Occipital lobe (tissue), 2 donors: ENCODE measurements around the gene UQCRC2. TPM values are rescaled to one million over a fixed set of nuclear protein-coding genes. Genes with fewer than 3 reads are reported as not detected.
"Not testable (repeated sequence)": the region's sequence is repeated elsewhere in the genome, so short reads cannot be mapped to it uniquely, and the experiment has no call there.

Experiments used
- DNase-seq: peaks from one replicate; lab custom pipeline; 2025; lab: John Stamatoyannopoulos, UW
- total RNA-seq: library from RNA; depleted of rRNA; stranded (reverse); fragments of >200 nt; gene quantifications from one replicate; pipeline ENCODE4 v1.2.3, GENCODE V29; 2014

UQCRC2 gene
- total RNA-seq, 1 donor from 2014 or later, result 301 TPM

- DNase-seq, result no peak
Observed at GRCh38 chr16:22008215-22009059, 55.3 kb downstream of the UQCRC2 start.

GRCh38 chr16:22010902-22011301 lies 57.7 kb downstream of the UQCRC2 start:
- no peak for DNase-seq

GRCh38 chr16:22012241-22012640 lies 59.1 kb downstream of the UQCRC2 start:
- no peak for DNase-seq

DNA sequence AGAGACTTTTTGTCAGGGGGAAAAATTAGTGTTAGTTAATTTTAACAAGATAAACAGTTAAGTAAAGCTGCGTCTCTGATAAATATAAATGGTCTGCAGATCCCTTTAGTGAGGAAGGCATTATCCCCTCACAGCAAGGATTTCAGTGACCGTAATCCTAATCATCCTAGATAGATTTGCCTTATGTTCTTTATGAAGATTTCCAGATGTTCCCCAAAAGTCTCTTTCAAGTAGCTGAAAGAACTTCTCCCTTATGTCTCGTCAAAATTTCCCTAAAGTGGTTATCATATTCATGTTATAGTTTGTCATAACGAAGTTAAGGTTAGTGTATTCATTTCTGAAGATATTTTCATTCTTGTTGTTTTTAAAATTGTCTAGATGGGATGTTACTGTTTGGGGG lies 60.3 kb downstream of the UQCRC2 start:
- DNase-seq, result no peak

DNA sequence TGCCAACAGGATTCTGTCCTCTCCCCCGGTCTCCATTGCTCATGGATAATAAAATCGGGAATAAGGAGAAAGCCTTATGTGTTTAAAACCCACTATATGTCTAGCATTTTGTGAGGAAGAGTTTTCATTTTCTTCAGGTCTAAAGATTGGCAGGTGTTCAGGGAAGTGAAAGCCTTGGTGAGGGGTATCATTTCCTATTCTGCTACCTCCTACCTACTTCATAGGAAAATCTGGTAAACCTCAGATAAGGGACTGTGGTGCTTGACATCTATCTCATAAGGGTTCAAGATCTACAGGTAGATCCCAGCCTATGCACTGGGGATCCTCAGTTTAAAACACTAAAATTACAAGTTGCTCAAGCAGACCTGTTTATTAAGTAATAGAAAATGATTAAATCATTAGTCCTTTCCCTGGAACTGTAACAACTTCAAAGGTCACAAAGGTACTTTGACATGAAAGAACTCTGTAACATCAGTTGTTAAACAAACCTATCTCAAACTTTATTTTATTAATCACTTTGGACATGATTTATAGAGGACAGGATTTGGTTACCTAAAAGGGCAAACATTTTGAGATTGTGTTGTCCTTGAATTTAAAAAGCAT lies 61.2 kb downstream of the UQCRC2 start:
- no peak for DNase-seq

DNA sequence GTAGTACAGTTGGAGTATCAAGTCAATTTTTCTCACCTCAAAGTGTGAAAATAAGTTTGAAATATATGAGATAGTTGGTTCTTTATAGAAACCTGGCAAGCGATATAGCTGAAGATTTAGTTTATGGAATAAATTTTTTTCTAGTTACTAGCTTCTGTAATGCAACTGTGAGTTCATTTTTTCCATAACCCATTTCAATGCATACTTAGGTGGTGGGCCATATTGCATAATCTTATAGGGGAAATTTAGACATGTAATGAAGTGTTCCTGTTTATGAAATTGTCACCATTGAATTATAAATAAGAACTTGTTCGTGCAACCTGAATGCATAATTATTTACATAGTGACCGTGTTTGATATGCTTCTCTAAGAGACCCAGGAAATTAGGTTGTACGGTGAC lies 63.8 kb downstream of the UQCRC2 start:
- DNase-seq, result no peak

- DNase-seq, result no peak
Observed at GRCh38 chr16:22018559-22018958, 65.4 kb downstream of the UQCRC2 start.

DNA sequence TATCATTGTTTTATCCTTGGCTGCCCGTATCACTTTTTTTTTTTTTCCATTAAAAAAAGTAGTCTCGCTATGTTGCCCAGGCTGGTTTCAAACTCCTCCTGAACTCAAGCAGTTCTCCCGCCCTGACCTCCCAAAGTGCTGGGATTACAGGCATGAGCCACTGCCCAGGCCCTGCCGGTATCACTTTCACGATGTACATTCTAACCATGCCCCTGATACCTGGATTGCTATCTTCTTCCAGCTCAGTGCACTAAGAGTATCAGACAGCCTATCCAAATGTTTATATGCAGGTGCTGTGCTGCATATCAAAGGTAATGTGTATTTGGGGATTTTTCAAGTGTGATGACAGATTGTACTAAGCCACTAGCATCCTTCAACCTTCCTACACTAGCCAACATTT lies 69.0 kb downstream of the UQCRC2 start:
- DNase-seq, result no peak

DNA sequence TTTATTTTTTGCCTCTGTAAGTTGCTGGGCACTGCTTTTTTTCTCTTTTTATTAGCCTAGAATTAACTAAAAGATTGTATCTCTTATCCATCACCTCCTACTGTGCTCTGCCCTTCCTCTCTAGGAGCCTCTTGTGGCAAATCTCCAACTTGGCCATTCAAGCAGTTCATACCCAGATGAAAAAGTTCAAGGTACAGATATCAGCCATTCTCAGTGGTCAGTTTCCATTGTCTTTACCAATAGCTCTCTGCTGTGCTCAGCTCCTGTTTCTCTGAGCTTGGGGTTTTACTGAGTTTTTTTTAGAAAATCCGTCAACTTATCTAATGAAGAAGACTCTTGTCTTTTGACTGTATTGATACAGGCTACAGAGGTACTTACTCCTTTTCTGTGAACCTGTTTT lies 70.3 kb downstream of the UQCRC2 start:
- DNase-seq, result no peak

GRCh38 chr16:22024785-22025184 lies 71.6 kb downstream of the UQCRC2 start:
- not testable (repeated sequence) for DNase-seq

DNA sequence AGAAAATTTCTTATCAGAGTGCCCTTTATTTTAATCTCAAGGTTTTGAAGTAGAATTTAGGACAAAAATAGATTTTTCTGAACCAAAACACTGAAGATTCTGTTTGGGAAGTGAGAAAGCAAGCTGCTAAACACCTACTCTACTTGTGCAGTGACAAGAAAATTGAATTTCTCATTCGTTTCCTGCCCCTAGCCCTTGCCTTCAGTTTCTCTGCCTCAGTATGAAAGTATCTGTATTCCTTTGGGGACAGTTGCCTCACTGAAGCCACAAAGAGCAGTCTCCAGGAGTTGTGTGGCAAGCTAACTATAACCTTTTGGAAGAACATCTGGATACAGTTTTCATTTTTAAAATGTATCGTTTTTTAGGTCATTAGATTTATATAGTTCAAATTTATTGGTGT lies 74.5 kb downstream of the UQCRC2 start:
- DNase-seq, result no peak

DNA sequence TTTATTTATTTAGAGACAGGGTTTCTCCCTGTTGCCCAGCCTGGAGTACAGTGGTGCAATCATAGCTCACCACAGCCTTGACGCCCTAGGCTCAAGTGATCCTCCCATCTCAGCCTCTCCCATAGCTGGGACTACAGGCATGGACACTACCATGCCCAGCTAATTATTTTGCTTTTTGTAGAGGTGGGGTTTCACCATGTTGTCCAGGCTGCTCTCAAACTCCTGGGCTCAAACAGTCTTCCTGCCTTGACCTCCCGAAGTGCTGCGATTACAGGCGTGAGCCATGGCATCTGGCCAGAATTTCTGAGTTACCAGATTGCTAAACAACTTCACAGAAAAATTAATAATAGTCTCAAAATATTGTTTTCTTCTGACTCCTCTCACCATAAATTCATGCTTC lies 76.5 kb downstream of the UQCRC2 start:
- DNase-seq, result no peak

DNA sequence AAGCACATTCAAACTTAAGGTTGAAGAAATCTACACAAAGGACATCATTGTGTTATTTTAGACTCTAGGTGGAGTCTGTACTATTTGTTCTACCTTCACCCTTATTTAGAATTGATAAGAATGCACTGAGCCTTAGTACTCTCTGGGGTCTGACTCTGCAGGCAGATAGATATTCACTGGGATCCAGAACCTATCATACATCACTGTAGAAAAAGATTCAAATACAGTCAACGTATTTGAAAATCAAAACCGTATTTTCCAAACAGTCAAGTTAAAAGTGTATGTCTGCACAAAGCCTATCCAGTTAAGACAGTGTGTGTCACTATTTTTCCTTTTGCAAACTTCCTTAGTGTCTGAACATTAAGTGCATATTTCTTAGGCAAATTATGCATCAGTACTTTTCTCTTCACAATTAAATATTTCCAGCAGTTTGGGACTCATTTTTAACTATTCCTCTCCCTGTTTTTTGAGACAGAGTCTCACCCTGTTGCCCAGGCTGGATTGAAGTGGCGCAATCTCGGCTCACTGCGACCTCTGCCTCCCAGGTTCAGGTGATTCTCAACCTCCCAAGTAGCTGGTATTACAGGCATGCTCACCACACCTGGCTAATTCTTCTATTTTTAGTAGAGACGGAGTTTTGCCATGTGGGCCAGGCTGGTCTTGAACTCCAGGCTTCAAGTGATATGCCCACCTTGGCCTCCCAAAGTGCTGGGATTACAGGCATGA lies 77.1 kb downstream of the UQCRC2 start:
- DNase-seq, result no peak

DNA sequence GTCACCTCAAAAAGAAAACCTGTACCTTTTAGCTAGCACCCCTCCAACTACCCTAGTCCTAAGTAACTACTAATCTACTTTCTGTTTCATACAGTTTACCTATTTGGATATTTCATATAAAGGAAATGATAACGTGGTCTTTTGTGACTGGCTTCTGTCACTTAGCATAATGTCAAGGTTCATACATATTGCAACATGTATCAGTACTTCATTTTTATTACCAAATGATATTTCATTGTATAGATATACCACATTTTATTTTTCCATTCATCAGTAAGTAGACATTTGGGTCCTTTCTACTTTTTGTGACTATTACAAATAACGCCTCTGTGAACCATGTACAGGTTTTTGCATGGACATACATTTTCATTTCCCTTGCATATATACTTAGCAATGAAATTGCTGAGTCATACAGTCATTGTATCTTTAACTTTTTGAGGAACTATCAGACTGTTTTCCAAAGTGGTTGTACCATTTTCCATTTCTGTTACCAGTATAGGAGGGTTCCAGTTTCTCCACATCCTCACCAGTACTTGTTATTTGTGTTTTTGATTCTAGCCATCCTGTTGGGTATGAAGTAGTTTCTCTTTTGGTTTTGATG lies 78.4 kb downstream of the UQCRC2 start:
- no peak for DNase-seq

Other genes starting within 250 kb of the UQCRC2 start
- 66.8 TPM for gene NPIPB4, start 95.6 kb upstream of the UQCRC2 start, total RNA-seq
- not detected for gene PDZD9, start 47.8 kb downstream of the UQCRC2 start, total RNA-seq
- 50.2 TPM for gene MOSMO, start 54.8 kb downstream of the UQCRC2 start, total RNA-seq
- 0.94 TPM for gene VWA3A, start 139.2 kb downstream of the UQCRC2 start, total RNA-seq
- not detected for gene SDR42E2, start 209.1 kb downstream of the UQCRC2 start, total RNA-seq